ENCODE data around the gene COPS9. TPM values are rescaled to one million over a fixed set of nuclear protein-coding genes. Genes with fewer than 3 reads are reported as not detected.

Gene COPS9
- total RNA-seq, 1 donor from 2014 or later, result 165 TPM

DNA sequence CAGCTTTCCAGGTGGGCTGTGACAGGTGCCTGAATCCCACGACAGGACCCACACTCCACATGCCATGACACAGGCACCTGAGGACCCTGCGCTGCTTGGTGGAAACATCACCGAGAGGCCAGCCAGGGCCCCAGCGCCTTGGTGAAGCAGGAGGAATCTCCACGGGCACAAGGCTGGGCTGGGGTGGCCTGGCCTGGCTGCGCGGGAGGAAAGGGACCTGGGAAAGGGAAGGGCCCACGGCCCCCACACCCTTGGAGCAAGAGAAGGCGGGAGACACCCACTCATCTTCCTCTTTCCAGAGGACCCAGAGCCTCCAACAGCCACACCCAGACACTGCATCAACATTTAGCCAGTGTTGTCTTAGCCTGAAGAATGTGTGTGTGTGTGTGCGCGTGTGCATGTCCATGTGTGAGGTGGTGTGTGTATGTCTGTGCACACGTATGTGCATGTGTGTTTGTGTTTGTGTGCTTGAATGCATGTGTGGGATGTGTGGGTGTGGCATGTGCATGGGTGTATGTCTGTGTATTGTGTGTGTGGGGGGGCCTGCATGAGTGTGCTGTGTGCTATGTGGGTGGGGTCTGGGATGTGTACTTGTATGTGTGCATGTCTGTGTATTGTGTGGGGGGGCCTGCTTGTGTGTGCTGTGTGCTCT, 10.6 kb upstream of the COPS9 start:
- no peak for DNase-seq (ENCODE audit: low spot score)
- Mint-ChIP-seq H3K9me3 (ENCODE audit: unreplicated experiment) (no peaks in the 10 kb centered on the region), H3K4me1 (ENCODE audit: unreplicated experiment) (no peaks in the 10 kb centered on the region), H3K27me3 (ENCODE audit: unreplicated experiment) (peaks cover 3% of the 10 kb centered on the region), H3K4me3 (ENCODE audit: unreplicated experiment) (no peak overlapping the region), H3K36me3 (ENCODE audit: low read depth, unreplicated experiment) (no peaks in the 10 kb centered on the region), H3K27ac (ENCODE audit: unreplicated experiment) (peak overlapping the region; percentile 9)
- TF ChIP-seq, protein P1, sequence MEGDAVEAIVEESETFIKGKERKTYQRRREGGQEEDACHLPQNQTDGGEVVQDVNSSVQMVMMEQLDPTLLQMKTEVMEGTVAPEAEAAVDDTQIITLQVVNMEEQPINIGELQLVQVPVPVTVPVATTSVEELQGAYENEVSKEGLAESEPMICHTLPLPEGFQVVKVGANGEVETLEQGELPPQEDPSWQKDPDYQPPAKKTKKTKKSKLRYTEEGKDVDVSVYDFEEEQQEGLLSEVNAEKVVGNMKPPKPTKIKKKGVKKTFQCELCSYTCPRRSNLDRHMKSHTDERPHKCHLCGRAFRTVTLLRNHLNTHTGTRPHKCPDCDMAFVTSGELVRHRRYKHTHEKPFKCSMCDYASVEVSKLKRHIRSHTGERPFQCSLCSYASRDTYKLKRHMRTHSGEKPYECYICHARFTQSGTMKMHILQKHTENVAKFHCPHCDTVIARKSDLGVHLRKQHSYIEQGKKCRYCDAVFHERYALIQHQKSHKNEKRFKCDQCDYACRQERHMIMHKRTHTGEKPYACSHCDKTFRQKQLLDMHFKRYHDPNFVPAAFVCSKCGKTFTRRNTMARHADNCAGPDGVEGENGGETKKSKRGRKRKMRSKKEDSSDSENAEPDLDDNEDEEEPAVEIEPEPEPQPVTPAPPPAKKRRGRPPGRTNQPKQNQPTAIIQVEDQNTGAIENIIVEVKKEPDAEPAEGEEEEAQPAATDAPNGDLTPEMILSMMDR (IDR thresholded peaks at IDR 0.05; ENCODE audit: unreplicated experiment), result no peak

GRCh38 chr2:240146141-240146561, 10.0 kb upstream of the COPS9 start:
- no peak for DNase-seq (ENCODE audit: low spot score)
- H3K27me3 Mint-ChIP-seq (ENCODE audit: unreplicated experiment), result peaks cover 3% of the 10 kb centered on the region
- no peaks in the 10 kb centered on the region for H3K36me3 Mint-ChIP-seq (ENCODE audit: low read depth, unreplicated experiment)
- H3K27ac Mint-ChIP-seq (ENCODE audit: unreplicated experiment), result no peak overlapping the region
- H3K4me1 Mint-ChIP-seq (ENCODE audit: unreplicated experiment), result no peaks in the 10 kb centered on the region
- no peak overlapping the region for H3K4me3 Mint-ChIP-seq (ENCODE audit: unreplicated experiment)
- TF ChIP-seq, protein P1 (IDR thresholded peaks at IDR 0.05; ENCODE audit: unreplicated experiment), result no peak
- no peaks in the 10 kb centered on the region for H3K9me3 Mint-ChIP-seq (ENCODE audit: unreplicated experiment)

GRCh38 chr2:240145461-240145860, 9.4 kb upstream of the COPS9 start:
- H3K27ac Mint-ChIP-seq (ENCODE audit: unreplicated experiment), result no peak overlapping the region
- TF ChIP-seq, protein P1 (IDR thresholded peaks at IDR 0.05; ENCODE audit: unreplicated experiment), result no peak
- no peaks in the 10 kb centered on the region for H3K9me3 Mint-ChIP-seq (ENCODE audit: unreplicated experiment)
- no peaks in the 10 kb centered on the region for H3K36me3 Mint-ChIP-seq (ENCODE audit: low read depth, unreplicated experiment)
- no peaks in the 10 kb centered on the region for H3K4me1 Mint-ChIP-seq (ENCODE audit: unreplicated experiment)
- H3K27me3 Mint-ChIP-seq (ENCODE audit: unreplicated experiment), result peaks cover 3% of the 10 kb centered on the region
- H3K4me3 Mint-ChIP-seq (ENCODE audit: unreplicated experiment), result no peak overlapping the region
- no peak for DNase-seq (ENCODE audit: low spot score)

DNA sequence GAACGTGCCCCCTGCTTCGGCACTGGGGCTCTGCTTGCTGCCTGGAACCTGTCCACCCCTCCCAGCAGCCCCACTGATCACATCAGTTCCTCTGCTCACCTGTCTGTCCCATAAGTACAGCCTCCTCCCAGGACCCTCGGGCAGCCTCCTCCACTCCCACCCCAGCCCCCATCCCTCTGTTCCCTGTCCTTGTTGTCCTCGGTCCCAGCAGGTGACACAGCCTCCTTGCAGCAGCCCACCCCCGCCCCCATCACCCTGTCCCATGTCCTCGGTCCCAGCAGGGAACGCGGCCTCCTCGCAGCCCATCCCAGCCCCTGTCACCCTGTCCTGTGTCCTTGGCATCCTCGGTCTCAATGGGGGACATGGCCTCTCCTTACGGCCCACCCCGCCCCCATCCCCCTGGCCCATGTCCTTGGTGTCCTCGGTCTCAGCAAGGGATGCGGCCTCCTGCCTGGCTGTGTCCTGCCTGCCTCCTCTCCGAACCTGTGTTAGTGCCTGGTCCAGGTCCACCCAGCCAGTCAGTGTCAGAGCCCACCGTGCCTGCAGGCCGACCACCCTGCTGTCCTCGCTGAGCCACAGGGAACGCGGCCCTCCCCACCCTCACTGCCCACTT, 8.7 kb upstream of the COPS9 start:
- H3K36me3 Mint-ChIP-seq (ENCODE audit: low read depth, unreplicated experiment), result no peaks in the 10 kb centered on the region
- H3K4me3 Mint-ChIP-seq (ENCODE audit: unreplicated experiment), result no peak overlapping the region
- no peaks in the 10 kb centered on the region for H3K4me1 Mint-ChIP-seq (ENCODE audit: unreplicated experiment)

More for the DNA sequence above, 8.7 kb upstream of the COPS9 start:
- Mint-ChIP-seq H3K9me3 (ENCODE audit: unreplicated experiment) (no peaks in the 10 kb centered on the region), H3K27me3 (ENCODE audit: unreplicated experiment) (peaks cover 3% of the 10 kb centered on the region), H3K27ac (ENCODE audit: unreplicated experiment) (no peak overlapping the region)
- TF ChIP-seq, protein P1 (IDR thresholded peaks at IDR 0.05; ENCODE audit: unreplicated experiment), result no peak
- no peak for DNase-seq (ENCODE audit: low spot score)

All from endothelial cell (in vitro differentiated cells).